Activated CD4-positive, CD25-positive, alpha-beta regulatory T cell treated with anti-CD3 and anti-CD28 coated beads, Interleukin-2, amount 50 U/mL, for 72 hours (primary cell): Measurements from ENCODE around the gene DOCK2.

ENCODE experiments used
- DNase-seq: peaks from one replicate; pipeline ENCODE4 v3.0.0; 2021

DOCK2 gene

GRCh38 chr5:169873642-169874041 lies 236.6 kb downstream of the DOCK2 start:
- no peak for DNase-seq

GRCh38 chr5:169874621-169875020 lies 237.5 kb downstream of the DOCK2 start:
- DNase-seq, result no peak

GRCh38 chr5:169875091-169875728 lies 238.1 kb downstream of the DOCK2 start:
- no peak for DNase-seq

DNA sequence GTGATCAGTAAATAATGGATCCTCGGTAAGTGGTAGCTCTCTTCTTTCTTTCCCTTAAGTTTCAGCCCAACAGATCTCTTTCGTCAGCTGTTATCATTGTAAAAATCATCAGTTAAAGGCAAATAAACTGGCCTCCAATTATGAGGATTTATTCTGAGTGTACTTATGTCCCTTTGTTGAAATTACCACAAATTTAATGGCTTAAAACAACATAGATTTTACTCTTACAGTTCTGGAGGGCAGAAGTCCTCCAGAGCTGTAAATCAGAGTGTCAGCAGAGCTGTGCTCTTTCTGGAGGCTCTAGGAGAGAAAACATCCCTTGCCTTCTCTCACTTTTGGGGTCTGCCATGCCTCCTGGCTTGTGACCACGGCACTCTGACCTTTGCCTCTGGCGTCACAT lies 238.7 kb downstream of the DOCK2 start:
- no peak for DNase-seq

- DNase-seq, result no peak
Measured at GRCh38 chr5:169876386-169876785, 239.3 kb downstream of the DOCK2 start.

DNA sequence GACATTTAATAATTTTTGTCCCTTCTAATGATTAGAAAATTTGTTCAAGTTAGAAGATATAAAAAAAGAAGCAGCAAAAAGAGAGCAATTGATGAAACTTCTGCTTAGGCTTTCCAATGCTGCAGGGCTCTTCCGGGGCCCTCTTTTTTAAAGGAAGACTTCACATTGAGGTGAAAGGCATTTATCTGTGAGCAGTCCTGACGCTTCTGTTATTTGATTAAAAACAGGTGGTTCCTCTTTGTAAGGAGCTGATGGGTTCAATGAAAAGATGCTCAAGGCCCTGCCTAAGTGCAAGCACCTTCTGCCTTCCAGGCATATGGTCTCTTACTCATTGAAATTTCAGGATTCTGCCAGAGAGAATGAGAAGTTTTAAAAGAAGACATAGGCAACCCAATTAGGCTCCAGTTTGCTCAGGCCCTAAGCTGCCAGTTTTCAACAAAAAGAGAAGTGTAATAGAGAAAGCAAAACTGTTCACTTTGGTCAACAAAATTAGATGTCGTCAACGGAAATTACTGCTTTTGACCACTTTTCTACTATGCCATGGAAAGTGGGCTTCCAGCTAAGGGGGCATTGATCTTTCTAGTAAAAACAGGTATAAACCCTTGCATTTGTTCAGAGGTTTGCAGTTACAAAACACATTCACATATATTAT lies 243.1 kb downstream of the DOCK2 start:
- no peak for DNase-seq

- DNase-seq, result no peak
Measured at GRCh38 chr5:169880785-169881184, 243.7 kb downstream of the DOCK2 start.

DNA sequence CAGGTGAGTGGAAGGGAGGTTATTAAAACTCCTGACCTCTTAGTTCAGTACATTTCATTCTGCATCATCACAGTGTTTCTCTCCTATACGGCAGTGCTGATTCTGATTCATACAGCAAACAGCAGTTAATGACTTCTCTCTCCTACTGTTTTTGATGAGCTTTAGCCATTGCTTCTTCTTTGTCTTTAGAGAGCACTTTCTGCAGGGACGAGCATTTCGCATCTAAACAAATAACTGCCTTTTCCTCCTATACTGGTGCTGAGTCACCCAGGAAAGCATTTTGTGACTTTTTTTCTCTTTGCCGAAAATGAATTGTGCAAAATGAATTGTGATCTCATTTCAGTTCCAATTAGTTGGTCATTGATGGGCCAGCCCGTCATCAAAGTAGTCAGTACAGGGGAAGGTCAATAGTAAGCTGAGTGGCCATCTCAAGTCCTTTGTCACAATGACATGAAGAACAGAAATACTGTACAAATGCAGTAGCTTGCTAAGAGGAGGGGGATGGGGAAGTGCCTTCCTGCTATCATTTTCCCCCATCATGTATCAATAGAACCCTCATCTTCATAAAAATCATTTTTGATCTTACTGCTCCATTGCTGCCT lies 244.7 kb downstream of the DOCK2 start:
- DNase-seq, result no peak

GRCh38 chr5:169886033-169886432 lies 249.0 kb downstream of the DOCK2 start:
- DNase-seq, result no peak

- DNase-seq, result no peak
Measured at GRCh38 chr5:169886677-169887076, 249.6 kb downstream of the DOCK2 start.

DNA sequence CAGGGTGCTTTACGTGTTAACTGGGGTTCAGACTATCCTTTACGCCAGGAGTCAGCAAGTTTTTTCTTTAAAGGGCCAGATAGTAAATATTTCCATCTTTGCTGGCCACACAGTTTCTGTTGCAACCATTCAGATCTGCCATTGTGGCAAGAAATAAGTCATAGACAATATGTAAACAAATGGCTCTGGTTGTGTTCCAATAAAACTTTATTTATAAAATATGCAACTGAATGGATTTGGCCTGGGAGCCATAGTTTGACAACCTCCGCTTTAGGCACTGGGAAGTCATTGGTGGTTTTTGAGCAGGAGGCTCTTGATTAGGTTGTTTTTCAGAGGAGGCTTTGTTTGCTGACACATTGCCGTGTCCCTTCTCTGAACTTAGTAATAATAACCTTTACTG lies 252.5 kb downstream of the DOCK2 start:
- no peak for DNase-seq

DNA sequence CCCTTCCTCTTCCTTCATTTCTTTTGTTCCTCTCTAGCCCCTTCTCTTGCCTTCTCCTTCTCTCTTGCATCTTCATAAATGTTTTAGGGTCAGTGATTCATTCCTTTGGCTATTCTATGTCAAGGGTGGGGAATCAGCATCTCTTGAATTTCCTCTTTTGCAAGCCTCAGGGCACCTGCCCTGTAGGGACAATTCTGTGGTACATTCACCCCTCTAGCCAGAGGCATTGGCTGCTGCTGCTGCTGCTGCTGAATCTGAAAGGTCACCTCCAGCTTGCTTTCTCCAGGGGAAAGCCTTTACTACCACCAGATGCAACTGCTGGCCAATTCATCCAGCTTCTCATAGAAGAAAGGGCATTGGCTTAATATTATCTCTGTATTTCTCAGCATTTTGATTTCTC lies 255.9 kb downstream of the DOCK2 start:
- no peak for DNase-seq

DNA sequence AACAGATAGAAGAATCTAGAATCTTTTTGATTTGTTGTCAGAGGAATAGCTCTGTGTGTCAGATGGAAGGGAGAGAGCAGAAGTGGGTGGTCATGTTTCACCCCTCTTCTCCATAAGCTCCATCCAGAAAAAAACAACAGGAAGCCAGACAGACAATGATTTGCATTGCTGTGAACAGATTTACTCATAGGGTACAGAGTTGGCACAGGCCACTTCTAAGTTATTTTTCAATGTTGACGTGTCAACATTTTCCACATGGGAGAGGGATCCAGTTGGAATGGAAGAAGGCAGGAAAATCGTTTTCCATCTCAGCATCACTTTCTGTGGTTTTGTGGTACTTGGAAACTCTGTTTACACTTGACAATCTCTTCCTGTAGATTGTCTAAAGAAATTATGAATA lies 256.5 kb downstream of the DOCK2 start:
- DNase-seq, result no peak

- DNase-seq, result no peak
Measured at GRCh38 chr5:169895926-169896325, 258.9 kb downstream of the DOCK2 start.

DNA sequence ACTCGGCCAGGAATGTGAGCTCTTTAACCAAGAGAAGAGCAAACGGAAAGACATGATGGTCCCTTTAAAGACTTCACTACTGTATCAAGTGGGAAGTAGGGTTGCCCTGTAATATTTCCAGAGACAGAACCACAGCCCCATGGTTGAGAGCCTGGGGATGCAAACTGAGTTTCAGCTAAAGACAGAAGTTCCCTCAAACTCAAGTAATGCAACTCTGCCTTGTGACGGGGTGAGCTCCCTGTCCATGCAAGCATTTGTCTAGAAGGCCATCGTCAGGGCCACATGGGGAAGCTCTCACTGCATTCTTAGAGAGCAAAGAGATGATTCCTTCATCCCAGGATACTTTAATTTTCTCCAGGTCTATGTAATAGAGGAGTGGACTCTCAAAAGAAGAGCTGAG lies 260.4 kb downstream of the DOCK2 start:
- no peak for DNase-seq

- DNase-seq, result no peak
Measured at GRCh38 chr5:169901896-169902295, 264.8 kb downstream of the DOCK2 start.

DNA sequence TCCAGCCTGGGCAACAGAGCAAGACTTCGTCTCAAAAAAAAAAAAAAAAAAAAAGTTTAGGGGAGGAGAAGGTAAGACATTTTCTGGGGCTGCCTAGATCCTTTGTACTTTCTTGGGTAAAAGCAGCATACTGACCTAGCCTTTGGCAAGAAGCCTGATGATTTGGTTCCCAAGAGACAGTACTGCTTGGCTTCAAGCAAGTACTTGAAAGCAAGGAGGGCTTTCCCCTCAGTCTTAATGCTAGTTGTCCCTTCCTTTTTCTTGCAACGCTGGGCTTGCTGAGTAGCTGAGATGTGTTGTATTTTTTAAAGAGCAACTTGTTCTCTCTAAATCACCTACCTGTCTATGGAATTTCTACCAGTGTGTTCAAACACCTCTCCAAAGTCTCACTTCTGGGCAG lies 267.0 kb downstream of the DOCK2 start:
- no peak for DNase-seq

DNA sequence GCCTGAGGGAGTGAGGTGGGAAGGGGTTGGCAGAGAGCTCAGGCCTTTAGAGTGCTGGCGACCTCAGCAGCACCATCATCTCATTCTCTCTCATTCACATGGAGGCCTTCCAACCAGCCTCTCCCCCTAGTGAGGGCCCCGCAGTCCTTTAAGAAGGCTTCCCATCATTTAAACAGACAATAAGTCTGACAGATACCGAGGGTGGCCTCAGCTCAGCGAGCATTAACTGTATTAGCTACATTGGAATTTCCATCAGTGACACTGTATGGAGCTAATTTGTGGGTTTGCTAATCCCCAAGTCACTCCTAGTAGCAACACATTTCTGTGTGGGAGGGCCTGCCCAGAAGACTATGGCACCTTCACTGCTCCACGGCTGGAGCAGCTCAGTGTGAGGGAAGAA lies 267.4 kb downstream of the DOCK2 start:
- DNase-seq, result no peak

GRCh38 chr5:169905017-169905416 lies 267.9 kb downstream of the DOCK2 start:
- no peak for DNase-seq

- no peak for DNase-seq
Measured at GRCh38 chr5:169906745-169907649, 269.9 kb downstream of the DOCK2 start.

- DNase-seq, result no peak
Measured at GRCh38 chr5:169908864-169909263, 271.8 kb downstream of the DOCK2 start.

DNA sequence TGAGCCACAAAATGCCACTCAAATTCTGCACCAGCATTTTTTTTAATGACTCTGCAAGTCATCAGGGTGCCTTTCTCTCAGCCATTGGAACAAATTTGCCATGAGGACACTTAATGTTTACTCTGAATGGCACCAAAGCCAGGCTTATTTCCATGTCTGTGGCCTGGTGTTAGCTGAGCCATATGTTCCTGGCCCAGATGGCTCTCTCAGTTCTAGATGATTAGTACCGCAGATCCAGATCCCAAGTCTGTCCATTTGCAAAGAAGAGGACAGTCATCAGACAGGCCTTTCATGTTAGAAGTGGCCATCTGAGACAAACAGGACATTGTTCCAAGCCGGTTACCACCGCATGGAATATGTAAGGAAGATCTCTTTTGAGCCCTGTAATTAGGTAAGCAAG lies 272.9 kb downstream of the DOCK2 start:
- no peak for DNase-seq

- DNase-seq, result no peak
Measured at GRCh38 chr5:169910393-169910792, 273.3 kb downstream of the DOCK2 start.
